Stromal cell of bone marrow (primary cell): ENCODE data around the gene MRAP2.
A peak's percentile ranks its signal among the peaks of the same experiment; 100 is the strongest.

ENCODE experiments used
- DNase-seq: peaks from one replicate; pipeline ENCODE4 v3.0.0-alpha.2; 2012; ENCODE audit warnings: low read depth

MRAP2 gene

GRCh38 chr6:84033523-84034451, at the start of gene MRAP2:
MRAP2 (plus strand) TSS chr6:84033772; CDS start chr6:84055319, 21,547 bp downstream.
- peak; percentile 2 for DNase-seq

GRCh38 chr6:83984411-83984810, 49.2 kb upstream of the MRAP2 start:
- no peak for DNase-seq

- DNase-seq = no peak
Observed at GRCh38 chr6:83985308-83985713, 48.3 kb upstream of the MRAP2 start.

GRCh38 chr6:83985715-83986114, 47.9 kb upstream of the MRAP2 start:
- DNase-seq = no peak

- no peak for DNase-seq
Observed at GRCh38 chr6:83998021-83998584, 35.5 kb upstream of the MRAP2 start.

- DNase-seq = no peak
Observed at GRCh38 chr6:84001119-84001518, 32.5 kb upstream of the MRAP2 start.

- no peak for DNase-seq
Observed at GRCh38 chr6:84002226-84002625, 31.3 kb upstream of the MRAP2 start.

GRCh38 chr6:84003131-84003530, 30.4 kb upstream of the MRAP2 start:
- DNase-seq = no peak

GRCh38 chr6:84003654-84004053, 29.9 kb upstream of the MRAP2 start:
- no peak for DNase-seq

- DNase-seq = no peak
Observed at GRCh38 chr6:84007871-84008270, 25.7 kb upstream of the MRAP2 start.

- DNase-seq = no peak
Observed at GRCh38 chr6:84013354-84013753, 20.2 kb upstream of the MRAP2 start.

- no peak for DNase-seq
Observed at GRCh38 chr6:84013931-84014330, 19.6 kb upstream of the MRAP2 start.

- DNase-seq = no peak
Observed at GRCh38 chr6:84016029-84016428, 17.5 kb upstream of the MRAP2 start.

GRCh38 chr6:84017709-84018452, 15.7 kb upstream of the MRAP2 start:
- no peak for DNase-seq

- DNase-seq = no peak
Observed at GRCh38 chr6:84018453-84019061, 15.0 kb upstream of the MRAP2 start.

- no peak for DNase-seq
Observed at GRCh38 chr6:84019141-84019841, 14.3 kb upstream of the MRAP2 start.

- DNase-seq = no peak
Observed at GRCh38 chr6:84019842-84020211, 13.7 kb upstream of the MRAP2 start.

GRCh38 chr6:84021625-84022024, 11.9 kb upstream of the MRAP2 start:
- DNase-seq = no peak

- no peak for DNase-seq
Observed at GRCh38 chr6:84026721-84027164, 6.8 kb upstream of the MRAP2 start.

GRCh38 chr6:84027340-84028181, 6.0 kb upstream of the MRAP2 start:
- DNase-seq = peak; percentile 35

GRCh38 chr6:84028350-84028749, 5.2 kb upstream of the MRAP2 start:
- DNase-seq = no peak
